Neutrophil (primary cell): ENCODE results near the gene ITPR2.

Experiments
- H3K27ac ChIP-seq: fragments of 200-600 bp; sonication (generic); 2 replicates; pipeline ENCODE4 v1.5.1; 2016; ENCODE audit warnings: mild to moderate bottlenecking, moderate library complexity
- H3K27me3 ChIP-seq: fragments of 200-600 bp; sonication (generic); 2 replicates; pipeline ENCODE4 v1.6.0; 2016; ENCODE audit warnings: mild to moderate bottlenecking
- H3K36me3 ChIP-seq: fragments of 200-600 bp; sonication (generic); 2 replicates; pipeline ENCODE4 v1.5.1; 2017
- H3K4me1 ChIP-seq, 2 experiments: fragments of 200-600 bp in 1 of 2; sonication (generic) in 1 of 2; 1 replicate in 1 of 2; 2 replicates in 1 of 2; pipeline versions ENCODE4 v1.5.1 to v1.6.1; 2013 to 2016; ENCODE audit warnings: low read depth in 1 of 2, low read length in 1 of 2, mild to moderate bottlenecking in 1 of 2, moderate library complexity in 1 of 2; ENCODE audit not compliant: control insufficient read depth in 1 of 2, insufficient read depth in 1 of 2
- H3K4me3 ChIP-seq, 2 experiments: fragments of 200-600 bp in 1 of 2; sonication (generic) in 1 of 2; 1 replicate in 1 of 2; 2 replicates in 1 of 2; pipeline ENCODE4 v1.5.1; 2013 to 2016; ENCODE audit warnings: low read depth in 1 of 2, low read length in 1 of 2, mild to moderate bottlenecking in 1 of 2, moderate library complexity in 1 of 2
- H3K9me3 ChIP-seq: fragments of 200-600 bp; sonication (generic); 2 replicates; pipeline ENCODE4 v1.5.1; 2016
- TF ChIP-seq, protein P1 (sequence below): fragments of 200-600 bp; sonication (generic); IDR thresholded peaks from 2 replicates; pipeline ENCODE4 v1.5.1; 2016; ENCODE audit warnings: antibody characterized with exemption

ITPR2 gene

DNA sequence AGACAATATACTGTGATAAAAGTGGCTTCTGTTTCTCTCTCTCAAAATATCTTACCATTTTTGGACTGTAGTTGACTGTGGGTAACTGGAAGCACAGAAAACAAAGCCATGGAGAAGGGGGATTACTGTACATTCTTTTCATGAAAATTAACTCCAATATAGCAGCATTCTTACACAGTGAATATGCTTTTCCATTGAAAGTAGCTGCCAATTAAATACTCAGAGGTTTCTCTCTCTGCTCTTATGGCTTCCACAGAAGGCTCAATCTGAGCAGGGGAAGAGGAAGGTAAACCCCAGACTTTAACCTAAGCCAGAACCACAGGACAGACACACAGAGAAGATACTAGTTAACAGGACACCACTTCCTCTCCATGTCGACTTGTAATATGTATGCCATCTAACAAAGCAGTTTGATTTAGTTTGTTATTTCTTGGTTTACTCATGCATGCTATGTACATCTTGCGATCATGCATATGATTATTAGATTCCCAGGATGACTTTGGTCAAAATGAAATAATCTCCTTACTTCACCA lies 487.5 kb downstream of the ITPR2 start:
- Histone ChIP-seq H3K4me1 (no peaks in the 10 kb centered on the region), H3K4me3 (no peak overlapping the region), H3K36me3 (no peaks in the 10 kb centered on the region), H3K27ac (no peak overlapping the region), H3K27me3 (no peaks in the 10 kb centered on the region), H3K9me3 (no peaks in the 10 kb centered on the region)
- TF ChIP-seq, protein P1, sequence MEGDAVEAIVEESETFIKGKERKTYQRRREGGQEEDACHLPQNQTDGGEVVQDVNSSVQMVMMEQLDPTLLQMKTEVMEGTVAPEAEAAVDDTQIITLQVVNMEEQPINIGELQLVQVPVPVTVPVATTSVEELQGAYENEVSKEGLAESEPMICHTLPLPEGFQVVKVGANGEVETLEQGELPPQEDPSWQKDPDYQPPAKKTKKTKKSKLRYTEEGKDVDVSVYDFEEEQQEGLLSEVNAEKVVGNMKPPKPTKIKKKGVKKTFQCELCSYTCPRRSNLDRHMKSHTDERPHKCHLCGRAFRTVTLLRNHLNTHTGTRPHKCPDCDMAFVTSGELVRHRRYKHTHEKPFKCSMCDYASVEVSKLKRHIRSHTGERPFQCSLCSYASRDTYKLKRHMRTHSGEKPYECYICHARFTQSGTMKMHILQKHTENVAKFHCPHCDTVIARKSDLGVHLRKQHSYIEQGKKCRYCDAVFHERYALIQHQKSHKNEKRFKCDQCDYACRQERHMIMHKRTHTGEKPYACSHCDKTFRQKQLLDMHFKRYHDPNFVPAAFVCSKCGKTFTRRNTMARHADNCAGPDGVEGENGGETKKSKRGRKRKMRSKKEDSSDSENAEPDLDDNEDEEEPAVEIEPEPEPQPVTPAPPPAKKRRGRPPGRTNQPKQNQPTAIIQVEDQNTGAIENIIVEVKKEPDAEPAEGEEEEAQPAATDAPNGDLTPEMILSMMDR: no peak

DNA sequence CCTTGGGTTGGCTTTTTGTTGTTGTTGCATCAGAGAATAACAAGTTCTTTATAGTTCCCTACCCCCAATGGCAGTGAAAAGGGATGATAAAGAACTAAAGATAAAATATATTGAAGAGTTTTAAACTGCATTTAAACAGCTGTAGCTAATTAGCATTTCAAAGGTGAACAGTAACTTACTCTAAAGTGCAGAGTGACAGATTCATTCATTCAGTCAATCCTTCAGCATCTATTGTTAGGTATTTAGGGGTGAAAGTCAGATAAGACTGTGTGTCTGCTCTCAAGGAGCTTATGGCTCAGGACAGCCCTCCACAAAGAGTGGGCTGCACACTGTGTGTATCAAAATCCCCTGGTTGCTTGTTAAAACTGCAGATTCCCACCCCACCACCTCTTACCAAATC lies 491.5 kb downstream of the ITPR2 start:
- H3K27me3 ChIP-seq: no peaks in the 10 kb centered on the region
- H3K4me1 ChIP-seq: no peaks in the 10 kb centered on the region
- TF ChIP-seq, protein P1: no peak

DNA sequence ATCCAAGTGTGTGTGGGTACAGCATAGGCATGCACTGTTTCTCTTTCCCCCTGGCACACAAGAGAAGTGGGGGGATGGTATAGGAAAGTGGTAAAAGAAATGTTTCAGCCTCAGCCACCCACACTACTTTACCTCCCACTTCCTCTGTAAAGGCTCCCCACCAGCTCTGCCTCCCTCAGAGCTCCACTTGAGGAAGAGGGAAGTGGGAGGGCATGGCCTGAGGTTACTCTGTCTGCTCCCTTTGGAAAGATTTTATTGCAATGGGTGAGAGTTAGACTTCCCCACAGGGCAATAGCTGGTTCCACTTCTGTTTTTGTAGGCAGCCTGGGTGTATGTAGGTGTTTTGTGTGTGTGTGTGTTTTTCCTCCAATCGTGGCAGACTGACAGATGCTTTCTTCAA lies 492.3 kb downstream of the ITPR2 start:
- TF ChIP-seq, protein P1: no peak
- no peaks in the 10 kb centered on the region for H3K27me3 ChIP-seq
- peaks cover 18% of the 10 kb centered on the region for H3K36me3 ChIP-seq
- H3K4me1 ChIP-seq: no peaks in the 10 kb centered on the region
- H3K27ac ChIP-seq: no peak overlapping the region
- H3K9me3 ChIP-seq: no peaks in the 10 kb centered on the region
- no peak overlapping the region for H3K4me3 ChIP-seq

More for the DNA sequence above, 491.5 kb downstream of the ITPR2 start:
- peaks cover 18% of the 10 kb centered on the region for H3K36me3 ChIP-seq
- H3K4me3 ChIP-seq: no peak overlapping the region
- H3K9me3 ChIP-seq: no peaks in the 10 kb centered on the region
- no peak overlapping the region for H3K27ac ChIP-seq

DNA sequence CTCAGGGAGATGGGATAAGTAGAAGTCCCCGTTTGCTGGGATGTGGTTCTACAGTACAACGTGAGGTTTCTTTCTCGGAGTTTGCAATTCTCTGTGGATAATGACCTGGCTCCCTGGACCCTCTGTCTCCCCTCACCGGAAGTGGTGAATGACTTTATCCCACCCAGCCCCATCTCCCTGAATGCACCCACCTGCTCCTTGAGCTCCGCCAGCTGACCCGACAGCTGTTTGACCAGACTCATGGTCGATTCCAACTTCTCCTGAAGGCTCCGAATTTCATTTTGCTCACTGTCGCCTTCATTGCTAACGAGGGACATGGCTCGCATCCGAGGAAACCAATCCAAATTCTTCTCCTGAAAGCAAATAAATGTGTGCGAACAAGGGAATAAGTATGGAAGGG lies 493.0 kb downstream of the ITPR2 start:
- Histone ChIP-seq H3K4me1 (no peaks in the 10 kb centered on the region), H3K36me3 (peaks cover 18% of the 10 kb centered on the region), H3K27ac (no peak overlapping the region), H3K27me3 (no peaks in the 10 kb centered on the region), H3K4me3 (no peak overlapping the region), H3K9me3 (no peaks in the 10 kb centered on the region)
- TF ChIP-seq, protein P1: no peak

DNA sequence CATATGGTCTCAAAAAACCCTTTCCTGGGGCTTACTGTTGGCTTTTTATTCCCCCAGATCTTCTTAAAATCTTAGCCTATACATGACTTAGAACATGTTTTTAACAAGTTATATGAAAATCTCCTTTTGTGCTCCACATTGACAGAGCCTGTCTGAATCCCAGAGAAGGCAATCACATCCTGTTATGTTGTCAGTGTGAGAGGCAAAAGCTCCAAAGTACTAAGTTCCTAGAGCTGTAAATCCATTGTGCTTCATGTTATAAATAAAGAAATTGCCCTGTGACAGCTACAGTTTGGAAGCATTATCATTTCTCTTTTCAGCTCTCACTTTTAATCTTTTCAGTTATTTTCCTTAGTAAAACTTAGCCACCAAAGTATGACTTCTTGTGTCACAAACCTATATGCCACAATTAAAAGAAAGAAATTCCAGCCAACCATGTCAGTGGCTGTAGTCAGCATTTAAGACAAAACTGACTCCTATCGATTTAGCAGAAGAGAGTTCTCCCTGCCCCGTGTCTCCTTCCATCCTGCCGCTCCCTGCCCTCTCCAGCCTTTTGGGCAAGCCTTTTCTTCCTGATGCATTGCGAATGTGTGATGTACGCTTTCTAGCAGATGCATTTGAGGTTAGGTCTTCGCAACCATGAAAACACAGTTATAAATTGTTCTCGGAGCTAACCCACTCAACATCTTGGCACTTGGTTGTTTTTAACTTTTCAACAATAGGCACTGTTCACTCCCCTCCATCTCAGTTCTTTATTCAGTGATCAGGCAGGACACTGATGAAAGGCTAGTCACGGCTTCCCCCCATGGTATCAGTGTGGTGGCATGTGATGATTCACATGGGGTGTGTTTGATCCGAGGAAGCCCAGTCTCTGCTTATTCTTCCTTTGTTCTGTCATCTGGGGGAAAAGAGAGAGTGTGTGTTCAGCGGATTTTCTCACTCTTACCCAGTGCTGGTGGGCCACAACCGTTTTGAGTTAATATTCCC lies 494.1 kb downstream of the ITPR2 start:
- H3K4me1 ChIP-seq: no peaks in the 10 kb centered on the region
- H3K27ac ChIP-seq: no peak overlapping the region
- TF ChIP-seq, protein P1: no peak
- H3K27me3 ChIP-seq: no peaks in the 10 kb centered on the region
- H3K9me3 ChIP-seq: no peaks in the 10 kb centered on the region
- peaks cover 18% of the 10 kb centered on the region for H3K36me3 ChIP-seq
- no peak overlapping the region for H3K4me3 ChIP-seq
